OCI-M2 (cell line): Measurements from ENCODE around the gene LRRC32.

Source experiments
- DNase-seq: peaks from one replicate; lab custom pipeline; 2025; ENCODE audit not compliant: unreplicated experiment; lab: John Stamatoyannopoulos, UW

LRRC32 gene

DNA sequence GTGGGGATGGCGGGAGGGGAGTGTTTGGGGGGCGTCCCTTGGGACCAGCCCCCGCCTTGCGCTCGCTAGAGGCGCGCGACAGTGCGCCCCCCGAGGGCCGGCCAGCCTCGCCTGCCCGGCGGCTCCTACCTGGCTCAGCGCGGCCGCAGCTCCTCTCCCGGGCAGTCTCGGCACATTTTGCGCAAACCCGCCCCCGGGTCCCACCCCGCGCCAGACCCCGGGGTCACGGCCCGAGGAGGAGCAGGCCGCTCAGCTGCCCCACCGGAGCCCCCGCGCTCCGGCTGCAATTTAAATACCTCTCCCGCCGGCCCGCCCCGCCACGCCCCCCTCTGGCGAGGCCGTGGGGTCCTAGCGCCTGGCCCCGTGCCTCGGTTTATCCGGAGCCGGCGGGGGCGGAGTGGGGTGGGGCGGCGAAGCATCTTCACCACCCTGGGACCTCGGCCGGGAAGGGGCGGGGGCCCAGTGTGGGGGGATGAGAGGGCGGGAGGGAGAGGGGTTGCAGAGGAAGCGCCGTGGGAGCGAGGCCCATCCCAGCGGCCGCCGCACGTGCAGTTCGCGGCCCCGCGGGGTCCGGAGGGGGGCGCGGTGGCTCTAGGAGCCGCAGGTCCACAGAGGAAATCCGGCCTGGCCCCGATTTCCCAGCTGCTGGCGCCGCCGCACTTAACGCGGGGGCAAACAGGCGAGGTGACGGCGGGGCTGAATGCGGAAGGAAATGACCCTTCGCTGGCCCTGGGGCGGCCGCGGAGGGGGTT lies at the start of gene LRRC32:
LRRC32 (minus strand) TSS at position 263 of the 752 bp plus-strand sequence. CDS start 4,793 bp downstream, outside the sequence.
- no peak for DNase-seq

DNA sequence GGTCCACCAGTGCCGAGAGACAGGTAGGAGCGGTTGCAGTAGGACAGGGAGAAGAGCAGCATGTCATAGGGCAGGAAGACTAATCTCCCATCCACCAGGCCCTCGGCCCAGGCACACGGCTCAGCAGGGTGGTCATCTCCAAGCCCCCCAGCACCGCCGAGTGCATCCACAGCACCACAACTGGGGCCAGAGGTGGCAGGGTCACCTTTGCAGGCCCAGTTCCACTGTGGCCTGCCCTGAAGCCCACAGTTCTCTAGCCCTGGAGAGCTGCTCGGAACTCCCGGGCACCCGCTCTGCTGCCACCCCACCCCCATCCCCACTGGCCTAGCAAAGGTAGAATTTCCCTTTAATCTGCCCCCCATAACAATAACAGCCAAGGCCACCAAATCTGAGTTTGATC lies 49.1 kb upstream of the LRRC32 start:
- DNase-seq: no peak

DNA sequence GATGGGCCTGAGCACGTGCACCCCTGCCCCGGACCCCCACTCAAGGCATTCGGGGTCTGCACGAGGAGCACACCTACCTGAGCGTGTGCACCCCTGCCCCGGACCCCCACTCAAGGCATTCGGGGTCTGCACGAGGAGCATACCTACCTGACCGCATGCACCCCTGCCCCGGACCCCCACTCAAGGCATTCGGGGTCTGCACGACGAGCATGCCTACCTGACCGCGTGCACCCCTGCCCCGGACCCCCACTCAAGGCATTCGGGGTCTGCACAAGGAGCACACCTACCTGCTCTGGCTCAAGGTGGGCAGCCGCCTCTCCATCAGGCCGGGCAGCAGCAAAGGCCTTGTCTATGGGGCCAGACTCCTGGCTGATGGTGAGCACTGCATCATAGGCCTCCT lies 48.7 kb upstream of the LRRC32 start:
- no peak for DNase-seq

DNA sequence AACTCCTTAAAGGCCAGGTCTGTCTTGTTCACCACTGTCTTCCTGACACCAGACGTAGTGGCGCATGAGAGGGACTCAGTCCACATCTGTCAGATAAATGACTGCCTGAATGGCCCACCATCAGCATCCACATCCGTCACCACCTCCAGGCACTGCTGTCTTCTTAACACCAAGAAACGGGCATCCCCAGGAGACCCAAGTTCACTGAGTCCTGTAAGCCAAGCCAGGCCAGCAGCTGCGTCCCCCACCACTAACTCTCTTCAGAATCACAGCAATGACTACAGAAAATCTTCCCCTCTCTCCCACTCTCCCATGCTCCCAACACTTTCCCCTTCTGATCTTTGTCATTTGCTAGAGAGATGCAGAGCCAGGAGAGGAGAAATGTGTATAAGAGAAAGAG lies 47.3 kb upstream of the LRRC32 start:
- no peak for DNase-seq

- DNase-seq: no peak
Observed at GRCh38 chr11:76717369-76717768, 46.8 kb upstream of the LRRC32 start.

GRCh38 chr11:76716268-76716667 lies 45.7 kb upstream of the LRRC32 start:
- DNase-seq: no peak

GRCh38 chr11:76714493-76714892 lies 43.9 kb upstream of the LRRC32 start:
- DNase-seq: no peak

GRCh38 chr11:76713499-76713898 lies 43.0 kb upstream of the LRRC32 start:
- DNase-seq: no peak

DNA sequence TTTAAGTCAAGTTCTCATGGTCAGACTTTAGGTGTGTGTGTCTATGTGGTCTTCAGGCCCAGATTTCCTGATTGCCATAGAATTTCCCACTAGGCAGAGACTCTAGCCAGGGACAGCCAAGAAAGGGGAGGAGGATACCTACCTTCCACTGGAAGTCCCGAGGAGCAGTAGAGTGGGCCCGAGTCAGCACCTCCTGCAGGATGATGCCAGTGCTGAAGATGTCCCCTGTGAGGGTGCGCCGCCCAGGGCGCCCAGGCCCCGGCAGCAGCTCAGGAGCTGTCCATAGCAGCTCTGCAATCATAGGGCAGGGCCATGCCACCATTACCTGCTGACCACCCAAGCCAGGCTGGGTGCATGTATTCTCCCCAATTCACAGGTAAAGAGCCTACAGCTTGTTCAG lies 41.6 kb upstream of the LRRC32 start:
- DNase-seq: no peak

DNA sequence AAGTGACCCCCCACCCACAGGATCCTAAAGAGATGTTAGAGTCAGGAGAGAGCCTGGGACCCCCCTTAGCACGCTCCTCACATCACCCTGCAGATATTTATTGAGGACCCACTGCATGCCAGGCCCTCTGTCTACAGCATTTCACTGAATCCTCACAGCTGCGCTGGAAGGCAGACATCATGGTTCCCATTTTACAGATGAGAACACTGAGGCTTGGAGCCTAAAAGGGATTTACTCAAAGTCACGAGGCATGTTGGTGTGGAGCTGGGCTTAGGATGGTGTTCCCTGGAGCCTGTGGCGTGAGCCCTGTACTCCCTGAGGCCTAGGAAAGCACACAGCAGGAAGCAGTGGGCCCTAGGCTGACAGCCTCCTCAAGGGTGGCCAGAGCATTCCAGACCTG lies 39.2 kb upstream of the LRRC32 start:
- DNase-seq: no peak

DNA sequence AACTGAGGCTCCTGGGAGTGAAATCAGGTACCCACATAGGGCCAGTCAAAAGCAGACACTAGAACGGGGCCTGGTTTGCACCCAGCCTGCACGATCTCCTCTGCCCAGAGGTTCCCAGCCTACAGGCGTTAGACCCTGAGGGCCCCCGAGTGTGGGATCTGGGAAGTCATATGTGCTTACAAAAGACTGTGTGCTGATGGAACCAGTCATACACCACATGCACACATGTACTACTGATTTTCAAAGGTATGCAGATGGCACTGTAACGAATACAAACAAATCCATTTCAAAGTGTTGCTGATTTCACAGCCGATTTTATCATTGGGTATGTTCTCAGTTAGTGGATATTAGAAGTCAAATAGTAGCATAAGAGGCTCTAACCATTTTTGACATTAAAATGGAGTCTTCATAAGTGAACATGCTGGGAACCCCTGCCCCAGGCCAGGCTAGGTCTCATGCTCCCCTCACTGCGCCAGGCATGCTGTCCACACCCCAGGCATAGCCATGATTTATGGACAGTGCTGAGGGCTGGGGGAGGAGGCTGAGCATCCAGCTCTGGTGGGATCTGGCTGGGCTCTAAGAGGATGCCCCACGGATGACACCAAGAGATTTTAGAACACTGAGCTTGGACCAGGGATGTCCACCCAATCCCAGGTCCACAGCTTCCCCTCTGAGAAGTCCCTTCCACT lies 38.6 kb upstream of the LRRC32 start:
- DNase-seq: no peak

DNA sequence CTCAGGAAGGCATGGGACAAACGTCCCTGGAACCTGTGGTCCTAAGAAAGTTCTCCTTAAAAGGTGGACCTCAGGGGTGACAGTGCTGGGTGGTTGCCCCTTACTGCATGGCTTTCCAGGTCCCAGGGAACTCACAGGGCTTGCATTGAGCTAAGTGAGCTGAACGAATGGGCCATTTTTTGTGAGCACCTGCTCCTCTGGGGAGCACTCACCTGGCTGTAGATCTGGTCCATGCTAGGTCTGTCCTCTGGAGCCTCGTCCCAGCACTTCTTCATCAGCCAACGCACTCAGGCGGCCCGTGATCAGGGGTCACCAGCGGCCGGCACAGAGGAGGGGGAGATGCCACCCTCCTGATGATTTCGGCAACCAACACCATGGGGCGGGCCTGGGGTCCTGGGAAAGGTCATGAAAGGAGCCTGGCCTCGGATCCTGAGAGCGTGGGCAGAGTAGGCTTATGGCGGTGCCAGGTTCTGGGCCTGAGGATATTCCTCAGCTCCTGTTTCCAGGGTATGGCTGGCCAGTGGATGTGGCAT lies 36.8 kb upstream of the LRRC32 start:
- no peak for DNase-seq

DNA sequence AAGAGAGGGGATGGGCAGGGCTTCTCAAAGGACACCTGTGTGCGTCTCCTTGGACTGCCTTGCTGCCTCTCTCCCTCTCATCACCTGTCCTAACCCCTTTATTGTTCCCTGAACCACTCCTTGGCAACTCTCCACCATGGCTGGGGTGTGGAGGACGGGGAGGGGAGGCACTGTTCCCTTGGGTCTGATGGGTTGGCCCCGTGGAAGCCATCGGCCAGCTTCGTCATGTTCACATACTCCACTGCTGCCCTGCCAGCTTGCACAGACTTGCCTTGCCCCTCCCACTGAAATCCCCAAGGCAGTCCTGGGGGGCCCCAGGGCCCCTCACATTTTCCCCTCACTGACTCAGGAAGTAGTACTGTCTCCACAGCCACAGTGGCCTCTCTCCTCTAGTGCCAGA lies 36.1 kb upstream of the LRRC32 start:
- DNase-seq: no peak

DNA sequence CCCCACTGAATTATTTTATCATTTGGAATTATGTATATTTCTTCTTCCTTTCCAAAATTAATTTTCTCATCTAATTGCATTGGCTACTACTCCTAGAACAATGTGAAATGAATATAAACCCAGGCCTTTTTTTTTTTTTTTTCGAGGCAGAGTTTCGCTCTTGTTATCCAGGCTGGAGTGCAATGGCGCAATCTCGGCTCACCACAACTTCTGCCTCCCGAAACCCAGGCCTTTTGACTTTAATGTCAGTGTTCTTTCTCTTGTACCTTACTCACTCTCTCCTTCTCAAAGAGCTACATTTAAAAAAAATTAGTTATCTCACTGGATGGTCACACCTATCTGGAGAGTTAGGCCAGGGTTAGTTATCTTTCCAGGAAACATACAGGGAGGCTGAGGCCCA lies 35.3 kb upstream of the LRRC32 start:
- no peak for DNase-seq

GRCh38 chr11:76704171-76704948 lies 33.8 kb upstream of the LRRC32 start:
- DNase-seq: no peak

- no peak for DNase-seq
Observed at GRCh38 chr11:76703707-76704106, 33.2 kb upstream of the LRRC32 start.

DNA sequence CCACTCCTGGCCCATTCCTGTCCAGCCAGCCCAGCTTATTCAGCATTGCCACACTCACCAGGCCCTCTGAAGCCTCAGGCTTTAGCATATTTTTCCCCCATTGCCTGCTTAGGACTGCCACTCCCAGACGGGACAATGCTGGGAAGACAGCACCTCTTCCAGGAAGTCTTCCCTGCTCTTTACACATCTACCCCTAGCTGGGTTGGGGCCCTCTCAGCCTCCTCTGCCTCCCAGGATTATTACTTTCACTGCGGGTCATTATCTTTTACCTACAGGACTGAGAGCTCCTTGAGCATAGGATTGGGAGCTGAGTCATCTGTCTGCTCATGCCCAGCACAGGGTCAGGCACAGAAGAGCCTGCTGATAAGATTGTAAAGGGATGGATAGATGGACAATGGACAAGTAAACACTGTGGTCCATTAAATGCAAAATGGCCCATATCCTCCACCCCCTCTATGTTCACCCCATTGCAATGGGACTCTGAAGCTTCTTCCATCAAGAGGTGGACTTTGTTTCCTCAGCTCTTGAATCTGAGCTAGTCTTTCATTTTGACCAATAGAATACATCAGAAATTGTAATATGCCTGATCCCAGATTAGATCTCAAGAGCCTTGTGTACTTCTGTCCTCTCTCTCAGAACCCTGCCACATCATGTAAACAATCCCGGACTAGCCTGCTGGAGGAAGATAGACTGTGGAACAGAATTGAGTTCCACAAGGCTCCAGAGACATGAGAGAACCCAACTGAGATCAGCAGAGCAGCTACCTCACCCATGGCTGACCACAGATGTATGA lies 32.0 kb upstream of the LRRC32 start:
- peak; percentile 81 for DNase-seq

- no peak for DNase-seq
Observed at GRCh38 chr11:76701294-76702040, 30.9 kb upstream of the LRRC32 start.

DNA sequence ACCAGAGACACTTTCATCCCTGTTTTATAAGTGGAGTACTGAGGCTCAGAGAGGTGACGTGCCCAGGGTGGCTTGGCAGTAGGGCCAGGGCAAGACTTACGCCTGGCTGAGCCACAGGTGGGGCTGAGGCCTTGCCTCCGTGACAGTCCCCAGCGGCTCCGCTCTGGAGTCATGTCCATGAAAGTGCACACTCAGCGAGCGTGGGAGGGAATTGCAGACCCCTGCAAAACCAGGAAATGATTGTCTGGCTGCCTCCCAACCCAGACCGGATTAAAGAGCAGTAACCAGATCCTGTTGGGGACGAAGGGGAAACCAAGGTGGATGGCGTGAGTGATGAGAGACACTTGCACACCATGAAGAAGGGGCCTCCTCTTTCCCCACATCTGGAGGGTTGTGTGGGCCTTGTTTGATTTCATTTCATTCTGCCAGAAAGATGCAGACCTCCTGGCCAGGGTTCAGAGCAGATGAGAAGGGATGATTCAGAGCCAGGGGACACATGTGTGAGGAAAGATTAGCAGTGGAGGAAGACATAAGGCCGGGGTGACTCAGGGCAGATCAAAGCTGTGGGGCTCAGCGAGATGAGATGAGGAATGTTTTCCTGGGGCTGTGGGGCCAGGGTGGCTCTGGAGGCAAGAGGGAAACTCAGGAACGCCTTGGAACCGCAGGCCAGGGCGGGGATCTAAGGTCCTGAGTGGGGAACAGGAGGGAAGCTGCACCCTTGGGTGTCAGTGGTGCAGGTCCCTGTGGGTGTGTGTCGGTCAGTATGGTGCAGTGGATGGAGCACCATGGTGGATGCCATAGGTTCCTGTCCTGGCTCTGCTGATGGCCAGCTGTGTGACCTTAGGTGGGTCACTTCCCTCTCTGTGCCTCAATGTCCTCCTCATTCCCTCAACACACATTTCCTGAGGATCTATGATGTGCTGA lies 29.9 kb upstream of the LRRC32 start:
- DNase-seq: peak; percentile 60
